NK-92 (cell line): Measurements from ENCODE around the gene ATG16L1.

Experiments used
- DNase-seq: peaks from one replicate; lab custom pipeline; 2025; ENCODE audit not compliant: unreplicated experiment; lab: John Stamatoyannopoulos, UW

The ATG16L1 gene

DNA sequence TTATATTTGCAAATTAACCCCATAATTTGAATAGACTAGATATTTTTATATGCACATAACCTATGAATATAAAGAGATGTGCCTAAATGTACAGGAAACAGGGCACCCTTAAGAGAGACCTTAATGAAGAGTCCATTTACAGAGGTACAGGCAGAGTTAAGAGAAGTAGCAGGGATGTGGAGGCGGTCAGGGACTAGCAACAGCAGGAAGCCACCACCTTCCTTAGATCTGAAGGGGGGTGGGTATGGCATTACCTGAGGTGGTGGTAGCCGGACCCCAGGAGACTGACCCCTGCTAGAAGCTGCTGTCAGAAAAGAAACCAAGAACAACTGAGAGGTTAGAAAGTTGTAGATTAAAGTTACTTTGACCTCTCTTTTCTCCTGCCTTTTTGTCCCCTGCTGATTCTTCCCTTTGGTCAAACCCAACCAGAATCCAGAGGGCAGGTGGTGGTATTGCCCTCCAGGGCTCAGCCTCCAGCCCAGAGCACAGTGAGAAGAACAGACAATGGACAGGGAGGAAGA is 24.9 kb upstream of the ATG16L1 start:
- DNase-seq = no peak

- DNase-seq = no peak
Measured at GRCh38 chr2:233227346-233227978, 24.0 kb upstream of the ATG16L1 start.

DNA sequence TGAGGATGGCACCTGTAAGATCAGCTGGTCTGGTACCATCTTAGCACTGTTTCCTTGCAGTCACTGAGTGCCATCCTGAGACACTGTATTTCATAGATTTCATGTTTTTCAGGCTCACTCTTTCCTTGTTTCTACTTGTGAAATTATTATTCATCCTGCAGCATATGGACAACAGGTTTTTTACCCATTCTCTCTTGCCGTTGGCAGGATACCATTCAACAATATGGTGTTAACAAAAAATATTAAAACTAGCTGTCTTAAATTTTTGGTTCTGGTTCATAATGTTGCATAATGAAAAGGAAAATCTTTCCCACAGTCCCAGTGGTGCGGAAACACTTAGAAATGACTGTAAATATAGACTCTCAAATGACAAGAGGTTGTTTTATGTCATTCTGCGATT is 23.1 kb upstream of the ATG16L1 start:
- no peak for DNase-seq

GRCh38 chr2:233233618-233234230 is 17.7 kb upstream of the ATG16L1 start:
- DNase-seq = no peak

GRCh38 chr2:233234264-233234663 is 17.2 kb upstream of the ATG16L1 start:
- DNase-seq = no peak

DNA sequence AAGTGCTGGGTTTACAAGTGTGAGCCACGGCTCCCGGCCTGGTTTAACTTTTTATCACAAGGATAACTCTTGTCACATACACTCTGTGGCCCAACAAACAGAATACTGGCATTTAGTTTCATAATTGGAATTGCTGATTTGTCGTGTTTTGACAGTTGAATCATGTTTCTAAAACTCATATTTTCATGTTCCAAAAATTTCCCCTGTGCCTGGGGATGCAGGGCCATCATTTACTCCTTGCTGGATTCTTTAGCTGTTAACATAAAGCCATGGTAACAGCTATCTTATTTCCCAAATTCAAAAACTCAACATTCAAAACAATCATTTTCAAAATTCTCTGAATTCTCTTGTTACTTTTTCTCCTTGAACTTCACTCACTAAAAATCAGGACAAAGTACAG is 16.5 kb upstream of the ATG16L1 start:
- DNase-seq = no peak

- DNase-seq = no peak
Measured at GRCh38 chr2:233235977-233236376, 15.5 kb upstream of the ATG16L1 start.

- DNase-seq = no peak
Measured at GRCh38 chr2:233236820-233237589, 14.5 kb upstream of the ATG16L1 start.

- DNase-seq = no peak
Measured at GRCh38 chr2:233240897-233241296, 10.6 kb upstream of the ATG16L1 start.

DNA sequence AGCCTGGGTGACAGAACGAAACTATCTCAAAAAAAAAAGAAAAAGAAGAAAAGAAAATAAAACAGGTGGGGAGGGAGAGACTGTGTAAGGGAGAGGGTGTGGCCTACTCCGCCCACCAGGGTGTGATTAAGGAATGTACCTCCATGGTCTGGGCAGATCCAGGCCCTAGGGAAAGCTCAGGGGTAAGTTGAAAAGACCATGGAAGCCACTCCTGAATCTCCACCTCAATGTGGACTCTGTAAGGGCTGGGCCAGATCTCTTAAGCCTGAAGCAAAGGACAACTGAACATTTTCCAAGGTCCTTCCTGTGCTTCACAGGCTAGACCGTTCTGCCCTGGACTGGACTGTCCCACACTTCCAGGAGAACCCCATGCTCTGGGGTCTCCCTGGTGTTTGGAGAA is 9.7 kb upstream of the ATG16L1 start:
- no peak for DNase-seq

DNA sequence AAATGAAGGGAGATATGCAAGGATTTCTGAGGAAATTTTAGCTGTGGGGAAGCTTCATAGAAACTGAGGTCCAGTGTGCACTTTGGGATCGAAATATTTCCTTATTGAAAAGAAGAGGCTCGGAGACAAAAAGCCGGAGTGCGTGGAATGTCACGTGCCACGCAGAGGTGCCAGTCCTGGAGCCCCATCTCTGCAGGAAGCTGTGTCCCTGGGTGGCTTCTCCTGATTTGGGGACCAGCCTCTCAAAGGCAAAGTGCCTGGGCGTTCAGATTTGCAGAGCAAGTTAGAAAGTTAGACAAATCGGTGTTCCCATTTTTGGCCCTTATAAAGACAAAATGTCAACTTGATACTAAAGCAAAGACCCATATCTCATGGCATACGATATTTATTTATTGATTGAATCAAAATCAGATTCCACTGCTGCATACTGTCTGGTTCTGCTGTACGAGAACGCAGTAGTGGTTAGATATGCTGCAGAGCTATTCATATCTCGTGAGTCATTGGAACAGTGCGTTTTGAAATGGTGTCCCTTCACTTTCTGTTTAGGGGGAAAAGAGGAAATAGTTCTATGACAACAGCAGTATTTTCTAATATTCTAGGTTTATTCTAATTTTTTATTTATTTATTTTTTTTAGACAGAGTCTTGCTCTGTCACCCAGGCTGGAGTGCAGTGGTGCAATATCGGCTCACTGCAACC is 9.1 kb upstream of the ATG16L1 start:
- DNase-seq = no peak

GRCh38 chr2:233243348-233243747 is 8.1 kb upstream of the ATG16L1 start:
- no peak for DNase-seq

DNA sequence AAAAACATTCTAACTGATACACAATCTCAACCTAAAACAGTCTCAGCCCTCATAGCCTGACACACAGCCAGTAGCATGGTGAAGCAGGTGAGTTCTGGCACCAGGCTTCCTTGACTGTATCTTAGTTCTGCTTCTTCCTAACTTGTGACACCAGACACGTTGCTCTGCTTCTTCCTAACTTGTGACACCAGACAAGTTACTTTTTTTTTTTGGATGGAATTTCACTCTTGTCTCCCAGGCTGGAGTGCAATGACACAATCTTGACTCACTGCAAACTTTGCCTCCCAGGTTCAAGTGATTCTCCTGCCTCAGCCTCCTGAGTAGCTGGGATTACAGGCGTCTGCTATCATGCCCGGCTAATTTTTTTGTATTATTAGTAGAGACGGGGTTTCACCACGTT is 6.7 kb upstream of the ATG16L1 start:
- DNase-seq = no peak

DNA sequence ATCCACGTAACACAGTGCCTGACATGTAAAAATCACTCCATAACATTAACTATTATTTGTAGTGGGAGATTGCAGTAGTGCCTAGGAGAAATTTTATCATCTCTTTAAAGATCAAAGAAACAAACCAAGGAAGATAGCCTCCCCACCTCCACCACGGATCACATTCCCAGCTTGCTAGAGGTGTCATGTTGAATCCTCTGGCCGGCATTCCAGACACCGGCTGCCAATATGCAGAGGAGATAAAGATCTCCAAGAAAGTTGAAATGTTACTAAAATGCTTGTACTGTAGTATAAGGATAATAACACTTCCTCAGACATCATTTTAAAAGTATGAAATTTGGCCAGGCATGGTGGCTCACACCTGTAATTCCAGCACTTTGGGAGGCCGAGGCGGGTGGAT is 6.1 kb upstream of the ATG16L1 start:
- no peak for DNase-seq

- no peak for DNase-seq
Measured at GRCh38 chr2:233247116-233247515, 4.4 kb upstream of the ATG16L1 start.

GRCh38 chr2:233247744-233248143 is 3.7 kb upstream of the ATG16L1 start:
- no peak for DNase-seq

DNA sequence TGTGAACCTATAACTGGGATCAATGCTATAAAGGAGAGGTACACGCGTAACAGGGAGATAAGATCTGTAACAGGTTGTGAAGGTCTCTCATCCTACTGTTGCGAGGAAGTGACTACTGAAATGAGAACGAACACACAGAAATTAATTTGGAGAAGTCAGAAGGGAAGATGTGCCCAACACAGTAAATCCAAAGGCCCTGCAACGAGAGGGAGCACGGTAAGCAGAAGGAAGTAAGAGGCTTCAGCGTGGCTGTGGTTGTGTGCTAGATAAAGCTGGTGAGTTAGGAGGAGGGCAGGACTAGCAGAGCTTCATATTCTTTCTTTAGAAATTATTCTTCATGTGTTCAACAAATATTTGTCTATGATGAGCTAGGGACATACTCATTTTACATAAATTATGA is 2.5 kb upstream of the ATG16L1 start:
- no peak for DNase-seq

- DNase-seq = no peak
Measured at GRCh38 chr2:233250568-233250967, 905 bp upstream of the ATG16L1 start.

- no peak for DNase-seq
Measured at GRCh38 chr2:233250985-233251305, 528 bp upstream of the ATG16L1 start.

DNA sequence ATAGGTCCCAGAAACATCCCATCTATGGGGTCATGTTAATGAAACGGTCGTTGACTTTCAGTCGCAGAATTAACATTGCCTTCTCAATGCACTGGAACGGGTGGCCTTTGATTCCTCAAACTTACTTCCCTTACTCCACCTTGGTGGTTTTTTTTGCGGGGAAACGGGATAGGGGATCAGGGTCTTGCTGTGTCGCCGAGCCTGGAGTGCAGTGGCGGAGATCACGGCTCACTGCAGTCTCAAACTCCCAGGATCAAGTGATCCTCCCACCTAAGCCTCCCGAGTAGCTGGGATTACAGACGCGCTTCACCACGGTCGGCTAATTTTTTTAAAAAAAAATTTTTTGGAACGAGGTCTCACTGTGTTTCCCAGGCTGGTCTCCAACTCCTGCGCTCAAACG is 754 bp downstream of the ATG16L1 start:
- no peak for DNase-seq

DNA sequence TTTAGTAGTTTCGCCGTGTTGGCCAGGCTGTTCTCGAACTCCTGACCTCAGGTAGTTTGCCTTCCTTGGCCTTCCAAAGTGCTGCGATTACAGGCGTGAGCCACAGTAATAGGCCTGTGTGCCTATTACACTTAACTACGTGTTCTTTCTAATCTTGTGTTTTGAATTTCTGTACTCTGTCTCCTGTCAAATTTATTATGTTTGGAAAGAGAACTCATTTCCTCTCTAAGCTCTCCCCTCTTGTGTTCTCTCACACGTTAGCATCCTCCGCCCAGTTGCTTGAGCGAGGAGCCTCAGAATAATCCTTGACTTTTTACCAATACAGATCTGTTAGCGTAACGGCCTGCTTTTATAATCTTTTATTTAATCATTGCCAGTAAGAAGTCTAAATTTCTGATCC is 3.7 kb downstream of the ATG16L1 start:
- DNase-seq = no peak

DNA sequence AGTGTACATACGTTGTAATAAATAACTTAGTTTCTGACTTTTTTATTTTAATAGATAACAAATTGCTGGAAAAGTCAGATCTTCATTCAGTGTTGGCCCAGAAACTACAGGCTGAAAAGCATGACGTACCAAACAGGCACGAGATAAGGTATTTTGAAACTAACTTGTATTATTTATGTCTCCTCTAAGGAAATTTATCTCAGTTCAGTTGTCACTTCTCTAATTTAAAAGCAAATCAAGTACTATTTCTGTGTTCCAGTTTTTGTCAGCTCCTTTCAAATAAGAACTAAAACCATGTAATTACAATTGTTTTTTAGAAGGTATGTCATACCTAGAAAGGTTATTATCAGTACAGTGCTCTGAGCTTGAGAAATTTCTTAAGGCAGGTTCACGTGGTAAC is 4.6 kb downstream of the ATG16L1 start:
- no peak for DNase-seq
